ENCODE measurements around the gene MANEAL. TPM values are rescaled to one million over a fixed set of nuclear protein-coding genes. Genes with fewer than 3 reads are reported as not detected.
A peak's percentile ranks its signal among the peaks of the same experiment; 100 is the strongest.

Gene MANEAL
- total RNA-seq, 1 experiment from 2014 or later = 28.1 TPM

DNA sequence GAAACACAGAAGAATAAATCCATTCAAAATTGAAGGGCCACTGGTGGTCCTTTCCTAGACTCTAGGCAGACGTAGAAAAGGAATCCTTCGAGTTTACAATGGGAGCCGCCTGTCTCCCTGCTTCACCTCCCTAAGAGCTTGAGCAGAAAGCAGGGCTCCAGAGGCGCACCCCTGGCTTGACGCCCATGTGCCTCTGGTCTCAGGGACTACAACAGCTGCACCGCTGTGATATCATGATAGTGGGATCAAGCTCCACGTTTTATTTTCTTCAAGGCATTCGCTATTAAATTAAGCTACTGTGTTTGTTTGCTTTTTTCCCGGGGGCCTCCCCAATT lies 13.5 kb downstream of the MANEAL start:
- Mint-ChIP-seq H3K4me3 (ENCODE audit: low read depth, unreplicated experiment) (peak overlapping the region; percentile 95), H3K36me3 (ENCODE audit: insufficient read depth, unreplicated experiment) (peaks cover 65% of the 10 kb centered on the region), H3K27ac (ENCODE audit: unreplicated experiment) (peak overlapping the region; percentile 96), H3K27me3 (ENCODE audit: unreplicated experiment) (no peaks in the 10 kb centered on the region), H3K9me3 (ENCODE audit: low read depth, unreplicated experiment) (no peaks in the 10 kb centered on the region), H3K4me1 (ENCODE audit: low read depth, unreplicated experiment) (peaks cover 13% of the 10 kb centered on the region)
- CTCF ChIA-PET = no interaction called here
- no peak for DNase-seq
- intact Hi-C loops (cut with micrococcal nuclease; ENCODE audit: unreplicated experiment) = loop anchor here (10.0 kb wide), 1 partner anchor 112 kb away; the partner anchor contains the start of gene CDCA8
- TSS peak; percentile 32 for BruUV-seq (replicated peaks)
- TF ChIP-seq, protein P1, sequence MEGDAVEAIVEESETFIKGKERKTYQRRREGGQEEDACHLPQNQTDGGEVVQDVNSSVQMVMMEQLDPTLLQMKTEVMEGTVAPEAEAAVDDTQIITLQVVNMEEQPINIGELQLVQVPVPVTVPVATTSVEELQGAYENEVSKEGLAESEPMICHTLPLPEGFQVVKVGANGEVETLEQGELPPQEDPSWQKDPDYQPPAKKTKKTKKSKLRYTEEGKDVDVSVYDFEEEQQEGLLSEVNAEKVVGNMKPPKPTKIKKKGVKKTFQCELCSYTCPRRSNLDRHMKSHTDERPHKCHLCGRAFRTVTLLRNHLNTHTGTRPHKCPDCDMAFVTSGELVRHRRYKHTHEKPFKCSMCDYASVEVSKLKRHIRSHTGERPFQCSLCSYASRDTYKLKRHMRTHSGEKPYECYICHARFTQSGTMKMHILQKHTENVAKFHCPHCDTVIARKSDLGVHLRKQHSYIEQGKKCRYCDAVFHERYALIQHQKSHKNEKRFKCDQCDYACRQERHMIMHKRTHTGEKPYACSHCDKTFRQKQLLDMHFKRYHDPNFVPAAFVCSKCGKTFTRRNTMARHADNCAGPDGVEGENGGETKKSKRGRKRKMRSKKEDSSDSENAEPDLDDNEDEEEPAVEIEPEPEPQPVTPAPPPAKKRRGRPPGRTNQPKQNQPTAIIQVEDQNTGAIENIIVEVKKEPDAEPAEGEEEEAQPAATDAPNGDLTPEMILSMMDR (IDR thresholded peaks at IDR 0.05; ENCODE audit: unreplicated experiment) = no peak

DNA sequence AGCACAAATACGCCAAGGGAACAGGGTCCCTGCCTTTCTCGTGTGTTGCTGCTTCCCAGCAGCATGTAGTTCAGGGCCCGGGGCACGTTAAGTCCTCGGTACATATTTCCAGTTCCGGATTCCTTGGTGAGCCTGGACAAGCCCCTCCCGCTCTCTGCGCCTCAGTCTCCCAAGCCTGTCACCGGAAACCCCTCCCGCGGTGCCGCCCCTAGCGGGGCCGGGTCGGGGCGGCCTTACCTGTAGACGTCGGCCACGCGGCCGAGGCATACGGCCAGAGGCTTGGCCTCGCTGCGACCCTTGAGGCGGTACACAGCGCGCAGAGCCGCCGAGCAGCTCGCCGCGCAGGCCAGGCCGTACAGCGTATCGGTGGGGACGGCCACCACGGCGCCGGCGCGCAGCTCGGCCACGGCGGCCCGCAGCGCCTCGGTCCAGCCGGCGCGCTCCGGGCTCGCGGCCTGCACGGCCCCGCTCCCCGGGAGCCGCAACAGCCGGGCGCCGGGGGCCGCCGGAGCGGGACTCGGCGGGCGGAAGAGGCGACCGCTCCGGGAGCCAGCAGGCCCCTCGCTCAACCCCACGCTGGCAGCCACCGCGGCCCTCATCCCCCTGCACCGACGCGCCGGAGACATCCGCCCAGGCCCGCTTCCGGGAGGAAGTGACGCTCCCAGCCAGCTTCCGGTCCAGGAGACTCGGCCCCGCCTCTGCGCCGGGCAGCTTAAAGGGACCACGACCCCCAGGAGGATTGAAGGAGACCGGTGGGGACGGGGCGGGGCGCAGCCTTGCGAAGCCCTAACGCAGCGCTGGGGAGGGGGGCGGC lies 14.1 kb downstream of the MANEAL start, which contains the start of the genes C1orf122 and YRDC:
Gene C1orf122 (plus strand): TSS at position 236 of the 814 bp plus-strand sequence. CDS start 615 bp downstream, outside the sequence.
Gene YRDC (minus strand): TSS at position 654 of the 814 bp plus-strand sequence. CDS start 28 bp downstream, at position 626.
- H3K9me3 Mint-ChIP-seq (ENCODE audit: low read depth, unreplicated experiment) = no peaks in the 10 kb centered on the region
- H3K4me1 Mint-ChIP-seq (ENCODE audit: low read depth, unreplicated experiment) = peaks cover 13% of the 10 kb centered on the region
- CTCF ChIA-PET = interaction anchor here (0.6 to 1.4 kb wide), 8 partner anchors 11 to 779 kb away, joined by 3 to 10 read pairs (median 4); a partner anchor contains a TSS
- DNase-seq = peak; percentile 96
- TF ChIP-seq, protein P1 (IDR thresholded peaks at IDR 0.05; ENCODE audit: unreplicated experiment) = no peak
- H3K4me3 Mint-ChIP-seq (ENCODE audit: low read depth, unreplicated experiment) = peak within 1 kb of the TSS; percentile 95
- H3K27me3 Mint-ChIP-seq (ENCODE audit: unreplicated experiment) = no peaks in the 10 kb centered on the region
- no TSS peak for BruUV-seq (replicated peaks)
- peak within 1 kb of the TSS; percentile 96 for H3K27ac Mint-ChIP-seq (ENCODE audit: unreplicated experiment)
- H3K36me3 Mint-ChIP-seq (ENCODE audit: insufficient read depth, unreplicated experiment) = peaks cover 59% of the 10 kb centered on the region
- intact Hi-C loops (cut with micrococcal nuclease; ENCODE audit: unreplicated experiment) = loop anchor here (10.0 kb wide), 1 partner anchor 113 kb away; the partner anchor contains the start of gene CDCA8

DNA sequence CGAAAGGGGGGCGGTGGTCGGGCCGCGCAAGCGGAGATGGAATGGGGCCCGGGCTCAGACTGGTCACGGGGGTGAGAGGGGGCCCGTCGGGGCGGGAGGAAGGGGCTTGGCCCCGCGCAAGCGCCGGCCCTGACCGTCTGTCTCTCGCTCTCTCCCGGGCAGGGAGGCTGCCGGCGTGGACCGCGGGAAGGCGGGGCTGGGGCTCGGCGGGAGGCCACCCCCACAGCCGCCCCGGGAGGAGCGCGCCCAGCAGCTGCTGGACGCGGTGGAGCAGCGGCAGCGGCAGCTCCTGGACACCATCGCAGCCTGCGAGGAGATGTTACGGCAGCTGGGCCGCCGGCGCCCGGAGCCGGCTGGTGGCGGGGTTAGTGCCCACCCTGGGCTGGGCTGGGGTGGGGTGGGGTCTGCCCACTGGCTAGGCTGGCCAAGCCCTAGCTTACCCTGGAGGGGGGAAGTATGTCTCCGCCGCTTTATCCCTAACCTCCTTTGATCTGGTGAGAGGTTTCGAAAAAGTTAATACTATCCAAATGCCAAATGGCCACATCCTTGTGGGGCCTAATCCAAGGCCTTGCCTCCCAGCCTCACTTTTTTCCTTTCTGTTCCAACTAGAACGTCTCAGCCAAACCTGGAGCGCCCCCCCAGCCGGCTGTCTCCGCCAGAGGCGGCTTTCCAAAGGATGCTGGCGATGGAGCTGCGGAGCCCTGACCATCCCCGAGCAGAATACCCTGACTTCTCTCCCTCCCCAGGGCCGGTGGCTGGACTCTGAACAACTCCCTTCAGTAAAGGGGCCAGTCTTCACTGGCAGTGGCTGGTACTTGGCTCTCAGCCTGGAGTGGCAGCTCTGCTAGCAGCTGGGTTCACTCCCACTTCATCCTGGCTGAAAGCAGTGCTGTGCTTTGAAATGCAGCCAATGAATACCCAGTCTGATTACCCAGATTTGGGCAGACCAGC lies 15.0 kb downstream of the MANEAL start:
- Mint-ChIP-seq H3K27ac (ENCODE audit: unreplicated experiment) (peak overlapping the region; percentile 96), H3K4me1 (ENCODE audit: low read depth, unreplicated experiment) (peaks cover 13% of the 10 kb centered on the region), H3K9me3 (ENCODE audit: low read depth, unreplicated experiment) (no peaks in the 10 kb centered on the region), H3K36me3 (ENCODE audit: insufficient read depth, unreplicated experiment) (peaks cover 51% of the 10 kb centered on the region), H3K4me3 (ENCODE audit: low read depth, unreplicated experiment) (peak overlapping the region; percentile 95), H3K27me3 (ENCODE audit: unreplicated experiment) (no peaks in the 10 kb centered on the region)
- intact Hi-C loops (cut with micrococcal nuclease; ENCODE audit: unreplicated experiment) = loop anchor here (10.0 kb wide), 1 partner anchor 114 kb away; the partner anchor contains the start of gene CDCA8
- CTCF ChIA-PET = interaction anchor here (0.6 to 1.4 kb wide), 8 partner anchors 12 to 778 kb away, joined by 3 to 10 read pairs (median 4); a partner anchor contains a TSS
- DNase-seq = peak; percentile 82
- TF ChIP-seq, protein P1 (IDR thresholded peaks at IDR 0.05; ENCODE audit: unreplicated experiment) = no peak
- BruUV-seq (replicated peaks) = no TSS peak

- DNase-seq = no peak
- no TSS peak for BruUV-seq (replicated peaks)
- intact Hi-C loops (cut with micrococcal nuclease; ENCODE audit: unreplicated experiment) = loop anchor here (10.0 kb wide), 1 partner anchor 115 kb away; the partner anchor contains the start of gene CDCA8
- TF ChIP-seq, protein P1 (IDR thresholded peaks at IDR 0.05; ENCODE audit: unreplicated experiment) = no peak
- Mint-ChIP-seq H3K36me3 (ENCODE audit: insufficient read depth, unreplicated experiment) (peaks cover 39% of the 10 kb centered on the region), H3K9me3 (ENCODE audit: low read depth, unreplicated experiment) (no peaks in the 10 kb centered on the region), H3K4me3 (ENCODE audit: low read depth, unreplicated experiment) (no peak overlapping the region), H3K4me1 (ENCODE audit: low read depth, unreplicated experiment) (peaks cover 13% of the 10 kb centered on the region), H3K27ac (ENCODE audit: unreplicated experiment) (no peak overlapping the region), H3K27me3 (ENCODE audit: unreplicated experiment) (no peaks in the 10 kb centered on the region)
- CTCF ChIA-PET = interaction anchor here (0.6 kb wide), 1 partner anchor 517 kb away, joined by 9 read pairs; no protein-coding TSS in a partner anchor
Measured at GRCh38 chr1:37809942-37810341, 16.3 kb downstream of the MANEAL start.
